Left forelimb (tissue), 1 donor: Measurements from ENCODE around the gene HPCAL4.

ENCODE experiments used
- DNase-seq: peaks from one replicate; pipeline ENCODE4 v3.0.0-alpha.2; 2018; ENCODE audit warnings: low spot score

HPCAL4 gene

DNA sequence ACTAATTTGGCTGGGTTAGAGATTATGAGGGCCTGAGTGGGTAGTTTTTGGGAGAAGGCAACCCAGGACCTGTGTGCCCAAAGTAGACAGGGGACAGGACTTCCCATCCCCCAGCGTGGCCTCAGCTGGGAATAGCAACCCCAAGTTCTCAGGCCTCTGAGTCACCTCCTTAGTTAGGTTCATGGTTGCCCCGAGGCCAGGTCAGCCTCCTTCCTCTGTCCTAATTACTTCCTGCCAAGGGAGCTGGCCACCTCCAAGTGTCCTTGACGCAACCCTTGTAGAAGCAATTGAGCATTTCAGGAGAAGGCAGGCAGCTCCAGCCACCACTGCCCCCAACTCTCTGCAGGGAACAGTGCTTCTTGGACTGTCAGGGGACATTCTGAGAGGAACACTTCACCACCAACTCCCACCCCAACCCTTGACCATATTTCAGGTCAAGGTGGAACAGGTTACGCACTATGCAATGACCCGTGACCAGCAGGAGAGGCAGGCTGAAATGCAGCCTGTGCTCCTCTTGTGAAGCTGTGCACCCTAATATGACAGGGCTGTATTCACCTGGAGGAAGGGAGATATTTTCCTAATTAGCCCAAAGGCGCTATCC, 14.2 kb downstream of the HPCAL4 start:
- DNase-seq = no peak

DNA sequence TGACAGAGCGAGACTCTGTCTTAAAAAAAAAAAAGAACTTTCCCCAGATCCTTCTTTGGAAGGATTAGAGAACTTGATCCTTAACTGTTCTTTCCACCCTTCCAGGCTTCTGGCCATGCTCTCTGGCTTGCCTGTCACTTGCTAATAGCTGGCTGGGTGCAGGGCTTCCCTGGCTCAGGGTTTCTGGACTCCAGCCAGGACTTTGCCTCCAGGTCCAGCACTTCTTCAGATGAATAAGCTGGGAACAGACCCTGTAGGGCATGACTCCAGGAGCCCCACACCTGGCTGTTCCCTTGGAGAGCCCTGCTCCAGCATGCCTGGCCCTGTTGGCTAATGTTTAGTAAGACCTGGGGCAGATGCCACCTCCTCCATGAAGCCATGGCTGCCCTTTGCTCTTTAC, 16.0 kb downstream of the HPCAL4 start:
- no peak for DNase-seq

- DNase-seq = no peak
Observed at GRCh38 chr1:39673215-39673614, 18.0 kb downstream of the HPCAL4 start.

- DNase-seq = no peak
Observed at GRCh38 chr1:39672551-39672947, 18.7 kb downstream of the HPCAL4 start.

- no peak for DNase-seq
Observed at GRCh38 chr1:39671793-39672550, 19.3 kb downstream of the HPCAL4 start, which contains the start of gene NT5C1A. Gene NT5C1A, minus strand, starts transcription at chr1:39672107. Its CDS starts 69 bp downstream, at chr1:39672038.

GRCh38 chr1:39671433-39671792, 19.8 kb downstream of the HPCAL4 start:
- no peak for DNase-seq

GRCh38 chr1:39670689-39671088, 20.5 kb downstream of the HPCAL4 start:
- DNase-seq = no peak

DNA sequence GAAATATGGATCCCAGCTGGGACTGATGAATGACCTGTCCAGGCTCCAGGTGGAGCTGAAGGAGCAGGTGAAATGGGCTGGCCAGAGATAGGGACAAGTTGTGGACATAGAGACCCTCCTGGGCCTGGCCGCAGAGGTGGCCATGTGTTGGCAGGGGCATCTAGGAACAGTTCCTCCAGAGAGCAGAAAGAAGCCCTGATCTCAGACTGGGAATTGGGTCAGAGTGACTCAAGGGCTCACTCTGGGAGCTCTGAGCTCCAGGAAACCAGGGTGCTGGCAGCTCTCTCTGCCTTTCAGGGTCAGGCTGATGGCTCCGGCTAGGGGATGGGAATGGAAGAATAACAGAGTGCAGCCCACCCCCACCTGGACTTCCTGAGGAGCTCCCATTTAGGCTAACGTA, 22.3 kb downstream of the HPCAL4 start:
- no peak for DNase-seq

DNA sequence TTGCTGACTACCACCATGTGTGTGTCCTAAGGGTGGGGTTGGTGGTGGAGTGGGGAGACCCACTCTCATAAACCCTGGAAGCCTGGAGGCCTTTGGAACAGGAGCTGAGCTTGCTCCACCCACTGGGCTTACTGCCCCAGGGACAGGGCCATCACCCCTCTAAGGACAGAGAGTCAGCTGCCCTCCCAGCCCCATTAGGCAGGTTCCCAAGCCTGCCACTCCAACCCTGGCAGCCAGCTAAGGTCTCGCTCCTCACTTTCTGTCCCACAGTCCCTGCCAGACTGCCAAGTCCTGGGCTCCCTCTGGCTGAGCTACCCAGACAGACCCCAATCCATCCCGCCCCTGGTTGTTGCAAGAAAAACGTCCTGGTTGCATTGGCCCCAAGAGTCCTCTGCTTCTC, 23.1 kb downstream of the HPCAL4 start:
- DNase-seq = no peak

DNA sequence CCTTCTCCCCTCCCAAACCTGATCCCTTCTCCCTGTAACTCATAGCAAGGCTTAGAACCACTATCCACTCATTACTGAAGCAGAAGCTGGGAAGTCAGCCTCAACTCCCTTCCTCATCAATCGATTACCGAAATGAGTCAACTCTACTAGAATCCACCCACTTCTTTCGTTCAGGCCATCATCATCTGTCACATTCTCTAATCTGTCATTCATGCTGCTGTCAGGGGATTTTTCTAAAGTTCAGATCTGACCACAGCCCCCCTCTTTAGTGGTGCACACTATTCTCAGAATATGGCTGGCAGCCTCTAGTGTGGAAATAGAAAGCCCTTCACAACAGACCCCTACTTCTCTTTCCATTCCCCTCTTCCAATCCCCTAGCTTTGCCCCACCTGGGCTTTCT, 24.5 kb downstream of the HPCAL4 start:
- DNase-seq = no peak

- no peak for DNase-seq
Observed at GRCh38 chr1:39663559-39663958, 27.7 kb downstream of the HPCAL4 start.

GRCh38 chr1:39662861-39663260, 28.4 kb downstream of the HPCAL4 start:
- DNase-seq = no peak

- no peak for DNase-seq
Observed at GRCh38 chr1:39659538-39659937, 31.7 kb downstream of the HPCAL4 start.

DNA sequence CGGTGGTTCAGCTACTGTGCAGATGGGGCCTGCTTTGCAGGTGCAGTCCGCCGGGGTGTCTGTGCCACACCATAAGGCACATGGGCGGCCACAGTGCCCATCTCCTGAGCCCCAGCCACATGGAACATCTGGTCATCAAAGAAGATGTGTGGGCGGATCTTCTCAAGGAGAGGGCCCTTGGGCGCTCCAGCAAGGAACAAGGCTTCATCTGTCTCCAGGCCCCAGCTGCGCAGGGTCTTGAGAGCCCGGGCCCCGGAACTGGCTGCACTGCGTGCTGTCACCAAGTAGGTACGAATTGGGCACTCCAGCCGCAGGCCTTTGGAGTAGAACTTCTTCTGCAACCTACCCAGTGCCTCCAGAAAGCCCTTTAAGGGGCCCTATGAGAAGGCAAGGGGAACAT, 32.1 kb downstream of the HPCAL4 start:
- no peak for DNase-seq

DNA sequence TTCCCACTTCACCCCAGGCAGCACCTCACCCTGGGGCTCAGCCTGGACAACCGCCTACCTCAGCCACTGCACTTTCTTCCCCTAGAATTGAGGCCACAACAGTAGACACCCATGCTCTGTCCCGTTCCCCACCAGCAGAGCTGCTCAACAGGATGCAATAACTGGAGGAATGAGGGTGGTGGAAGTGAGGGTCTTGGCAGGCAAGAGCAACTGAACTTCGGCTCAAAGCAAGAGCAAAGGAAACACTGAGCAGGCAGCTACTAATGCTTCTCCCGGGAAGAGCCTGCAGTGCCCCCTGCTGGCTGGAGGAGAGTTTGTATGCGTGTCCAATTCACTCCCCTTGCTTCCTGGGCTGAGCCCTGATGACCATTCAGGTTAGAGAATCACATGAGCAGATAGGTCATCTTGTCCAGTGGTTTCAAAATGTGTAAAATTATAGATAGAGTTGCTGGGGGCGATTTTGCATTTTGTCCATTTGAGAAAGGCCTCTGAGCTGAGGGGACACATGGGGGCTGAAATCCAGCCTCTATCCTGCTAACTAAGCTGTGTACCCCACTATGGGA, 33.2 kb downstream of the HPCAL4 start:
- DNase-seq = no peak

- no peak for DNase-seq
Observed at GRCh38 chr1:39657402-39657801, 33.8 kb downstream of the HPCAL4 start.

DNA sequence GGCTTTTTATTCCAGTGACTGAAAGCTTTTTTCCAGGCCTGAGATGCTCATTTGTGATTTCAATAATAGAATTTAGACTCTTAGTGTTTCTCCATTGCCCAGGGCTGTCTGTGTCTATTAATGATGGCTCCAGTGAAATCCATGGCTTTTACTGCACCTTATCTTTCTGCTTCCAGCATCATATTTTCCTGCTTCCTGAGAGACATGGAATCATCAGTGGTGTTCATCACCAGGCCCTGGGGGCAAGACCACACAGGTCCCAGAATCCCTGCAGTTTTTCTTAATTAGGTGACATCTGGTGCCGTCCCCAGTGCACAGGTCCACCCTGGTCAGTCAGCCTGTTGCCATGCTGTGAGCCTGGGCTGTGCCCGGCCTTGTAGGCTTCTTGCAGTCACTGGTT, 34.8 kb downstream of the HPCAL4 start:
- DNase-seq = no peak

DNA sequence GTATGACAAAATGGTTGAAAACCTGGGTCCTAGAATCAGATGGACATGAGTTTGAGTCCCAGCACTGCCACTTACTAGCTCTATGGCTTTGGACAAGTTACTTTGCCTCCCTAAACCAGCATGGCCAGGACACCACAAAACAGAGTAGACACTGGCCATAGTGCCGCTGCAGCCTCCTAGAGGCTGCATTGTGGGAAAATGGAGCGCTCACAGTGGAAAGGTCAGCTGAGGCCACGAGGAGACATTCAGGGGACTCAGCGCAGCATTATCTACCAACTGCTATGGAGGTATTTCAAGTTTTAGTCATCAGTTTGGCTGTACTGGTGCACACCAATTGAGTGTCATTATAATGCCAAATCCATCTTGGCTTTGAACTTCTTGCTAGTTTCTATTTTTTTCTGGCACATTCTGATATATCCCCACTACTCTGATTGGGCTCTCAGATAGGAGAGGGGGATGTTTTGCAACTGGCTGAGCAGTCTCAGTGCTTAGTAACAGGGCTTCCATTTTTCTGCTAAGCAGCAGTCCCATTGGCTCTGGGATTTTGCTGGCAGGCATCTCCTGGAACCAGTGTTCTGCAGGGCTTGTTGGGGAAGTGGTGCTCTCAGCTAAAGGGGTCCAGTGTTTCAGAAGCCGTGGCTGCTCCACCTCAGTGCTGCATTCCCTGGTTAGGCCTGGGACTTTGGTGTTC, 35.5 kb downstream of the HPCAL4 start:
- no peak for DNase-seq

DNA sequence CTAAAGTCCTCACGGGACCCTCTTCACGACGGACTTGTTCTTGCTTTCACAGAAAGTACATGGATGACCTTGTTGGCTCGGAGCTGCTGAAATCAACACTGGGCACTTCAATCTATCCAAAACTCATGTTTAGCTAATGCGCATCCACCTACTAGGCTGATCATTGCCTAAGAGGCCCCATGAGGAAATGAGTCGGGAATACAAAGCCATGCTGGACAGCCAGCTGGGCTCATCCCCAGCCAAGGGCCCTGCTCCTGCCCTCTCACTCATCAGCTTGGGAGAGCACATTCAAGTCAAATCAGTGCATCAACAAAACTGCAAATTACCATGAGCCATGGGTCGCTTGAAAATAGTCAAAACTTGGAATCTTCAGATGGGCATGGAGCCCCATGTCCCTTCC, 36.9 kb downstream of the HPCAL4 start:
- no peak for DNase-seq

GRCh38 chr1:39653546-39654031, 37.6 kb downstream of the HPCAL4 start:
- DNase-seq = peak; percentile 81

GRCh38 chr1:39652554-39652953, 38.7 kb downstream of the HPCAL4 start:
- no peak for DNase-seq

GRCh38 chr1:39652105-39652504, 39.1 kb downstream of the HPCAL4 start:
- DNase-seq = no peak

GRCh38 chr1:39650431-39650830, 40.8 kb downstream of the HPCAL4 start:
- DNase-seq = no peak
